Lung (tissue), 12 donors: ENCODE measurements around the gene SMOC1. TPM values are rescaled to one million over a fixed set of nuclear protein-coding genes. Genes with fewer than 3 reads are reported as not detected.

Experiments used
- ATAC-seq: fragments of 200-7000 bp; cut with Tn5 transposase; one replicate; pipeline ENCODE4 v1.9.1; 2020; ENCODE audit warnings: moderate number of reproducible peaks; ENCODE audit not compliant: insufficient read depth, low FRiP score
- DNase-seq, 3 donors: peaks; one replicate each; pipeline ENCODE4 v3.0.0-alpha.2; 2013 to 2017
- H3K27ac ChIP-seq, 2 donors: one replicate each; pipeline ENCODE4 v1.5.1; 2013; ENCODE audit warnings: mild to moderate bottlenecking in 2 of 2, moderate library complexity in 2 of 2, control low read depth in 1 of 2, inconsistent platforms in 1 of 2, low read depth in 1 of 2, low read length in 1 of 2
- H3K27me3 ChIP-seq, 3 donors: one replicate each; pipeline ENCODE4 v1.5.1; 2013; ENCODE audit warnings: low read length in 2 of 3; ENCODE audit not compliant: control insufficient read depth in 3 of 3, insufficient read depth in 3 of 3
- H3K36me3 ChIP-seq, 4 donors: one replicate each; pipeline ENCODE4 v1.5.1; 2013; ENCODE audit warnings: low read length in 4 of 4, mild to moderate bottlenecking in 1 of 4, moderate library complexity in 1 of 4; ENCODE audit not compliant: control insufficient read depth in 4 of 4, insufficient read depth in 4 of 4
- H3K4me1 ChIP-seq, 5 donors: one replicate each; pipeline ENCODE4 v1.5.1; 2013; ENCODE audit warnings: low read length in 5 of 5, mild to moderate bottlenecking in 2 of 5, moderate library complexity in 1 of 5; ENCODE audit not compliant: control insufficient read depth in 5 of 5, insufficient read depth in 5 of 5
- H3K4me3 ChIP-seq: one replicate; pipeline ENCODE4 v1.5.1; 2013; ENCODE audit warnings: mild to moderate bottlenecking, control low read depth, moderate library complexity
- H3K9ac ChIP-seq, 2 donors: one replicate each; pipeline ENCODE4 v1.5.1; 2013; ENCODE audit warnings: low read length in 2 of 2, control low read depth in 1 of 2; ENCODE audit not compliant: insufficient read depth in 1 of 2
- H3K9me3 ChIP-seq, 4 donors: one replicate each; pipeline ENCODE4 v1.5.1; 2013; ENCODE audit warnings: low read length in 3 of 4, mild to moderate bottlenecking in 1 of 4, moderate library complexity in 1 of 4; ENCODE audit not compliant: control insufficient read depth in 4 of 4, insufficient read depth in 3 of 4
- CTCF ChIP-seq: IDR thresholded peaks from 2 replicates; pipeline ENCODE4 v1.5.1; 2012; ENCODE audit warnings: mild to moderate bottlenecking; ENCODE audit errors: control extremely low read depth, extremely low read depth
- WGBS, 2 donors: extraction: QIAGEN DNeasy Blood & Tissue Kit; methylation state at CpG; one replicate each; pipeline ENCODE4 v1.1.7; 2013; 5-methylcytosine and 5-hydroxymethylcytosine counted together
- polyA plus RNA-seq, 2 donors: library from polyadenylated mRNA; stranded (reverse); fragments of 200-250 nt; gene quantifications; one replicate each; pipeline ENCODE4 v1.2.1, GENCODE V29; 2013
- total RNA-seq, 2 donors: library from RNA; depleted of rRNA in 1 of 2; stranded (reverse); fragments of >200 nt in 1 of 2; gene quantifications; one replicate each; pipeline ENCODE4 v1.2.1, GENCODE V29; 2014 to 2021
- donor health status: control.
- donor health status: control.
- donor health status: Bipolar disorder and iron deficiency.
- donor health status: healthy.
- donor health status: DM: yes; HTN: yes; CAD: no.

SMOC1 gene
- total and polyA plus RNA-seq, 4 donors: 0.52 to 1.9 (median 1.1) TPM

- WGBS, 2 donors: 67 to 81% methylated on average over 11 of the region's 11 CpGs
- no peaks in the 10 kb centered on the region for H3K36me3 ChIP-seq
- DNase-seq (peak in 1 of 3 donors; percentile 11), ATAC-seq (no peak)
- peaks cover 0 to 2% (median 0%) of the 10 kb centered on the region in 4 donors for H3K9me3 ChIP-seq
- no peaks in the 10 kb centered on the region for H3K4me1 ChIP-seq
- no peak overlapping the region for H3K9ac ChIP-seq
- no peak overlapping the region for H3K27ac ChIP-seq
- no peak for TF ChIP-seq CTCF
- H3K4me3 ChIP-seq: no peak overlapping the region
- no peaks in the 10 kb centered on the region for H3K27me3 ChIP-seq
These were observed 76.9 kb downstream of the SMOC1 start for GRCh38 chr14:69955855-69956845.

GRCh38 chr14:69956970-69957369 lies 77.8 kb downstream of the SMOC1 start:
- Histone ChIP-seq H3K4me3 (no peak overlapping the region), H3K4me1 (no peaks in the 10 kb centered on the region), H3K27me3 (no peaks in the 10 kb centered on the region), H3K9me3 (peaks cover 0 to 2% (median 0%) of the 10 kb centered on the region in 4 donors), H3K27ac (no peak overlapping the region), H3K9ac (no peak overlapping the region), H3K36me3 (no peaks in the 10 kb centered on the region)
- no peak for TF ChIP-seq CTCF
- ATAC-seq: no peak
- 88 to 90% methylated on average over 3 of the region's 3 CpGs for WGBS, 2 donors
- DNase-seq: no peak

GRCh38 chr14:69957986-69958385 lies 78.8 kb downstream of the SMOC1 start:
- no peak for TF ChIP-seq CTCF
- Histone ChIP-seq H3K36me3 (no peaks in the 10 kb centered on the region), H3K27ac (no peak overlapping the region), H3K27me3 (no peaks in the 10 kb centered on the region), H3K4me3 (no peak overlapping the region), H3K9me3 (no peaks in the 10 kb centered on the region), H3K4me1 (no peaks in the 10 kb centered on the region), H3K9ac (no peak overlapping the region)
- ATAC-seq: no peak
- 91 to 98% methylated on average over 1 of the region's 1 CpG for WGBS, 2 donors
- DNase-seq: no peak
